ENCODE measurements around the gene ADGRG6. TPM values are rescaled to one million over a fixed set of nuclear protein-coding genes. Genes with fewer than 3 reads are reported as not detected.
"Not testable (repeated sequence)": the region's sequence is repeated elsewhere in the genome, so short reads cannot be mapped to it uniquely, and the experiment has no call there.

ADGRG6 gene
- polyA plus RNA-seq, 1 of the 3 experiments (the other 2 are of a cell fraction), result 61.5 TPM

DNA sequence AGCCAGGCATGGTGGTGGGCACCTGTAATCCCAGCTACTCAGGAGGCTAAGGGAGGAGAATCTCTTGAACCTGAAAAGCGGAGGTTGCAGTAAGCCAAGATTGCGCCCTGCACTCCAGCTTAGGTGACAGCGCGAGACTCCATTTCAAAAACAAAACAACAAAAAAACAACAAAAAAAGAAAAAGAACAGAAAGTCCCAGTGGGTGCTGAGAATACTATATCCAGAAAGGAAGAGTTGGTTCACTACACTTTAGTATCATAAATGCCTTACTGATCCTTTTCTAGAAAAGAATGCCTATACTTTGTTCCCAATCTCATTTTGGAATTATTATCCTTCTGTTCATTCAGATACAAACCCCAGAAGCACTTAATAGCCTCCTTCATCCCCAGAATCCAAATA is 20.9 kb upstream of the ADGRG6 start:
- no peak overlapping the region for H3K9ac ChIP-seq
- H3K79me2 ChIP-seq (ENCODE audit: insufficient read depth), result no peaks in the 10 kb centered on the region
- H3K9me2 ChIP-seq, result no peaks in the 10 kb centered on the region
- no peaks in the 10 kb centered on the region; a peak in 1 of 4 replicates for H3K4me1 ChIP-seq (ENCODE audit: control insufficient read depth in 1 of 2, insufficient read depth in 2 of 2, low read depth in 1 of 2, low read length in 1 of 2)
- no peaks in the 10 kb centered on the region for H3K36me3 ChIP-seq (replicated peaks in 1 of 2; ENCODE audit: control insufficient read depth in 1 of 2, insufficient read depth in 2 of 2, low read length in 1 of 2)
- peaks cover under 1% of the 10 kb centered on the region for H3F3A ChIP-seq (replicated peaks; ENCODE audit: insufficient read depth)
- H3K27ac ChIP-seq (ENCODE audit: low read depth in 2 of 2, low read length in 1 of 2), result no peak overlapping the region
- H3K4me2 ChIP-seq, result no peak overlapping the region
- H4K20me1 ChIP-seq (ENCODE audit: insufficient read depth), result no peaks in the 10 kb centered on the region
- WGBS (ENCODE audit: low lambda C conversion rate), result 51% methylated on average over 4 of the region's 4 CpGs
- TF ChIP-seq EP300 (IDR thresholded peaks at IDR 0.05; ENCODE audit: borderline replicate concordance in 1 of 2, low read depth in 1 of 2, low read length in 1 of 2) (no peak), RCOR1 (IDR thresholded peaks at IDR 0.05; ENCODE audit: low read length) (no peak), FOXJ3 (CRISPR knock-in tag; IDR thresholded peaks at IDR 0.05) (no peak), GATA2 (CRISPR knock-in tag; IDR thresholded peaks at IDR 0.05) (no peak), YY1 (IDR thresholded peaks at IDR 0.05; ENCODE audit: low read depth) (no peak), ELF1 (IDR thresholded peaks at IDR 0.05) (no peak), MXI1 (IDR thresholded peaks at IDR 0.05; ENCODE audit: low read depth, low read length) (no peak), NRF1 (IDR thresholded peaks at IDR 0.05; ENCODE audit: low read depth, low read length) (no peak), TCF12 (IDR thresholded peaks at IDR 0.05) (no peak)
- TF ChIP-seq, protein P1, sequence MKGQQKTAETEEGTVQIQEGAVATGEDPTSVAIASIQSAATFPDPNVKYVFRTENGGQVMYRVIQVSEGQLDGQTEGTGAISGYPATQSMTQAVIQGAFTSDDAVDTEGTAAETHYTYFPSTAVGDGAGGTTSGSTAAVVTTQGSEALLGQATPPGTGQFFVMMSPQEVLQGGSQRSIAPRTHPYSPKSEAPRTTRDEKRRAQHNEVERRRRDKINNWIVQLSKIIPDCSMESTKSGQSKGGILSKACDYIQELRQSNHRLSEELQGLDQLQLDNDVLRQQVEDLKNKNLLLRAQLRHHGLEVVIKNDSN (IDR thresholded peaks at IDR 0.05; ENCODE audit: borderline replicate concordance, low read depth), result no peak
- TF ChIP-seq, protein P2, sequence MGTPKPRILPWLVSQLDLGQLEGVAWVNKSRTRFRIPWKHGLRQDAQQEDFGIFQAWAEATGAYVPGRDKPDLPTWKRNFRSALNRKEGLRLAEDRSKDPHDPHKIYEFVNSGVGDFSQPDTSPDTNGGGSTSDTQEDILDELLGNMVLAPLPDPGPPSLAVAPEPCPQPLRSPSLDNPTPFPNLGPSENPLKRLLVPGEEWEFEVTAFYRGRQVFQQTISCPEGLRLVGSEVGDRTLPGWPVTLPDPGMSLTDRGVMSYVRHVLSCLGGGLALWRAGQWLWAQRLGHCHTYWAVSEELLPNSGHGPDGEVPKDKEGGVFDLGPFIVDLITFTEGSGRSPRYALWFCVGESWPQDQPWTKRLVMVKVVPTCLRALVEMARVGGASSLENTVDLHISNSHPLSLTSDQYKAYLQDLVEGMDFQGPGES (IDR thresholded peaks at IDR 0.05; ENCODE audit: low read depth, low read length), result no peak
- TF ChIP-seq, protein P3, sequence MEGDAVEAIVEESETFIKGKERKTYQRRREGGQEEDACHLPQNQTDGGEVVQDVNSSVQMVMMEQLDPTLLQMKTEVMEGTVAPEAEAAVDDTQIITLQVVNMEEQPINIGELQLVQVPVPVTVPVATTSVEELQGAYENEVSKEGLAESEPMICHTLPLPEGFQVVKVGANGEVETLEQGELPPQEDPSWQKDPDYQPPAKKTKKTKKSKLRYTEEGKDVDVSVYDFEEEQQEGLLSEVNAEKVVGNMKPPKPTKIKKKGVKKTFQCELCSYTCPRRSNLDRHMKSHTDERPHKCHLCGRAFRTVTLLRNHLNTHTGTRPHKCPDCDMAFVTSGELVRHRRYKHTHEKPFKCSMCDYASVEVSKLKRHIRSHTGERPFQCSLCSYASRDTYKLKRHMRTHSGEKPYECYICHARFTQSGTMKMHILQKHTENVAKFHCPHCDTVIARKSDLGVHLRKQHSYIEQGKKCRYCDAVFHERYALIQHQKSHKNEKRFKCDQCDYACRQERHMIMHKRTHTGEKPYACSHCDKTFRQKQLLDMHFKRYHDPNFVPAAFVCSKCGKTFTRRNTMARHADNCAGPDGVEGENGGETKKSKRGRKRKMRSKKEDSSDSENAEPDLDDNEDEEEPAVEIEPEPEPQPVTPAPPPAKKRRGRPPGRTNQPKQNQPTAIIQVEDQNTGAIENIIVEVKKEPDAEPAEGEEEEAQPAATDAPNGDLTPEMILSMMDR (IDR thresholded peaks at IDR 0.05), result no peak
- TF ChIP-seq, protein P4, sequence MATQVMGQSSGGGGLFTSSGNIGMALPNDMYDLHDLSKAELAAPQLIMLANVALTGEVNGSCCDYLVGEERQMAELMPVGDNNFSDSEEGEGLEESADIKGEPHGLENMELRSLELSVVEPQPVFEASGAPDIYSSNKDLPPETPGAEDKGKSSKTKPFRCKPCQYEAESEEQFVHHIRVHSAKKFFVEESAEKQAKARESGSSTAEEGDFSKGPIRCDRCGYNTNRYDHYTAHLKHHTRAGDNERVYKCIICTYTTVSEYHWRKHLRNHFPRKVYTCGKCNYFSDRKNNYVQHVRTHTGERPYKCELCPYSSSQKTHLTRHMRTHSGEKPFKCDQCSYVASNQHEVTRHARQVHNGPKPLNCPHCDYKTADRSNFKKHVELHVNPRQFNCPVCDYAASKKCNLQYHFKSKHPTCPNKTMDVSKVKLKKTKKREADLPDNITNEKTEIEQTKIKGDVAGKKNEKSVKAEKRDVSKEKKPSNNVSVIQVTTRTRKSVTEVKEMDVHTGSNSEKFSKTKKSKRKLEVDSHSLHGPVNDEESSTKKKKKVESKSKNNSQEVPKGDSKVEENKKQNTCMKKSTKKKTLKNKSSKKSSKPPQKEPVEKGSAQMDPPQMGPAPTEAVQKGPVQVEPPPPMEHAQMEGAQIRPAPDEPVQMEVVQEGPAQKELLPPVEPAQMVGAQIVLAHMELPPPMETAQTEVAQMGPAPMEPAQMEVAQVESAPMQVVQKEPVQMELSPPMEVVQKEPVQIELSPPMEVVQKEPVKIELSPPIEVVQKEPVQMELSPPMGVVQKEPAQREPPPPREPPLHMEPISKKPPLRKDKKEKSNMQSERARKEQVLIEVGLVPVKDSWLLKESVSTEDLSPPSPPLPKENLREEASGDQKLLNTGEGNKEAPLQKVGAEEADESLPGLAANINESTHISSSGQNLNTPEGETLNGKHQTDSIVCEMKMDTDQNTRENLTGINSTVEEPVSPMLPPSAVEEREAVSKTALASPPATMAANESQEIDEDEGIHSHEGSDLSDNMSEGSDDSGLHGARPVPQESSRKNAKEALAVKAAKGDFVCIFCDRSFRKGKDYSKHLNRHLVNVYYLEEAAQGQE (IDR thresholded peaks at IDR 0.05; ENCODE audit: low read depth, low read length), result no peak
- no peak overlapping the region for H2AFZ ChIP-seq (ENCODE audit: low read depth)
- no peak overlapping the region for H3K4me3 ChIP-seq (ENCODE audit: low read depth in 2 of 2, low read length in 1 of 2)
- CTCF ChIA-PET, result interaction anchor here (1.4 kb wide), 1 partner anchor 10 kb away, joined by 5 read pairs; no protein-coding TSS in a partner anchor
- H3K9me3 ChIP-seq, result no peaks in the 10 kb centered on the region; the same call in 1 of the 2 replicates
- DNase-seq, result no peak
- no peaks in the 10 kb centered on the region for H3K27me3 ChIP-seq (ENCODE audit: insufficient read depth)
- POLR2A ChIA-PET, result no interaction called here

DNA sequence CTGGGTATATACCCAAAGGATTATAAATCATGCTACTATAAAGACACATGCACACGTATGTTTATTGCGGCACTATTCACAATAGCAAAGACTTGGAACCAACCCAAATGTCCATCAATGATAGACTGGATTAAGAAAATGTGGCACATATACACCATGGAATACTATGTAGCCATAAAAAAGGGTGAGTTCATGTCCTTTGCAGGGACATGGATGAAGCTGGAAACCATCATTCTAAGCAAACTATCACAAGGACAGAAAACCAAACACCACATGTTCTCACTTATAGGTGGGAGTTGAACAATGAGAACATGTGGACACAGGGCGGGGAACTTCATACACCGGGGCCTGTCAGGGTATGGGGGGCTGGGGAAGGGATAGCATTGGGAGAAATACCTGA is 18.7 kb upstream of the ADGRG6 start:
- H3K4me2 ChIP-seq; POLR2A ChIA-PET; H3K36me3 ChIP-seq (replicated peaks in 1 of 2; ENCODE audit: control insufficient read depth in 1 of 2, insufficient read depth in 2 of 2, low read length in 1 of 2); H3K27ac ChIP-seq (ENCODE audit: low read depth in 2 of 2, low read length in 1 of 2); H3K9me2 ChIP-seq; H3K4me1 ChIP-seq (ENCODE audit: control insufficient read depth in 1 of 2, insufficient read depth in 2 of 2, low read depth in 1 of 2, low read length in 1 of 2); CTCF ChIA-PET; H3K9me3 ChIP-seq; H3K79me2 ChIP-seq (ENCODE audit: insufficient read depth); H2AFZ ChIP-seq (ENCODE audit: low read depth); H3K27me3 ChIP-seq (ENCODE audit: insufficient read depth); DNase-seq; H4K20me1 ChIP-seq (ENCODE audit: insufficient read depth); H3F3A ChIP-seq (replicated peaks; ENCODE audit: insufficient read depth); H3K9ac ChIP-seq; H3K4me3 ChIP-seq (ENCODE audit: low read depth in 2 of 2, low read length in 1 of 2): not testable (repeated sequence)
- WGBS (ENCODE audit: low lambda C conversion rate), result 42% methylated on average over 2 of the region's 4 CpGs
